Endodermal cell (in vitro differentiated cells): ENCODE results near the gene PPAN. TPM values are rescaled to one million over a fixed set of nuclear protein-coding genes. Genes with fewer than 3 reads are reported as not detected.

ENCODE experiments used
- DNase-seq: peaks from one replicate; pipeline ENCODE4 v3.0.0-alpha.2; 2017
- H3K27ac ChIP-seq: 2 replicates; pipeline ENCODE4 v1.5.1; 2013; ENCODE audit warnings: mild to moderate bottlenecking, low read depth, low read length, moderate library complexity
- H3K27me3 ChIP-seq: 2 replicates; pipeline ENCODE4 v1.6.1; 2013; ENCODE audit warnings: mild to moderate bottlenecking, low read length, moderate library complexity; ENCODE audit not compliant: insufficient read depth, control insufficient read depth, poor library complexity, severe bottlenecking
- H3K36me3 ChIP-seq: 2 replicates; pipeline ENCODE4 v1.7.0; 2013; ENCODE audit warnings: mild to moderate bottlenecking, low read length, moderate library complexity; ENCODE audit not compliant: control insufficient read depth, insufficient read depth
- H3K4me1 ChIP-seq: one replicate; pipeline ENCODE4 v1.7.0; 2013; ENCODE audit warnings: low read length; ENCODE audit not compliant: control insufficient read depth, insufficient read depth
- H3K4me3 ChIP-seq: 2 replicates; pipeline ENCODE4 v1.5.1; 2013; ENCODE audit warnings: mild to moderate bottlenecking, low read length, moderate library complexity
- H3K9ac ChIP-seq: 2 replicates; pipeline ENCODE4 v1.6.1; 2013; ENCODE audit warnings: mild to moderate bottlenecking, low read length, moderate library complexity; ENCODE audit not compliant: poor library complexity, severe bottlenecking; ENCODE audit errors: extremely low read depth
- H3K9me3 ChIP-seq: 2 replicates; pipeline ENCODE4 v1.6.1; 2013; ENCODE audit warnings: mild to moderate bottlenecking, low read length, moderate library complexity; ENCODE audit not compliant: control insufficient read depth
- H3K27ac Mint-ChIP-seq: 2 replicates; pipeline ENCODE4 v1.8.0; 2020; ENCODE audit warnings: mixed read lengths
- H3K27me3 Mint-ChIP-seq: 2 replicates; pipeline ENCODE4 v1.8.0; 2021; ENCODE audit warnings: mild to moderate bottlenecking, mixed read lengths; ENCODE audit not compliant: insufficient read depth
- H3K36me3 Mint-ChIP-seq: 2 replicates; pipeline ENCODE4 v1.8.0; 2020; ENCODE audit warnings: low read depth, mixed read lengths
- H3K4me1 Mint-ChIP-seq: 2 replicates; pipeline ENCODE4 v1.8.0; 2020; ENCODE audit warnings: mixed read lengths
- H3K4me3 Mint-ChIP-seq: 2 replicates; pipeline ENCODE4 v1.8.0; 2020; ENCODE audit warnings: mild to moderate bottlenecking, moderate library complexity, mixed read lengths
- H3K9me3 Mint-ChIP-seq: 2 replicates; pipeline ENCODE4 v1.8.0; 2020; ENCODE audit warnings: mild to moderate bottlenecking, mixed read lengths
- WGBS, 2 experiments: methylation state at CpG; one replicate each; pipeline versions ENCODE4 v1.1.5 to v1.1.7; 2013; ENCODE audit warnings: missing lambda C conversion rate in 2 of 2, mixed read lengths in 1 of 2; ENCODE audit not compliant: insufficient coverage in 1 of 2, insufficient read length in 1 of 2; 5-methylcytosine and 5-hydroxymethylcytosine counted together
- total RNA-seq, 2 donors: library from RNA; stranded (reverse); fragmentation: NEBNext Ultra II Directional in 1 of 2; extraction: Animal tissue kit (Norgen Biotek cat#: 25700) in 1 of 2; gene quantifications; 2 replicates in 1 of 2; 3 replicates in 1 of 2; pipeline ENCODE4 v1.2.1, GENCODE V29; 2021
- TF ChIP-seq, protein P1 (sequence below): fragments of 200-600 bp; sonication (generic); conservative IDR thresholded peaks from 2 replicates; pipeline ENCODE4 v1.5.0; 2021; ENCODE audit warnings: antibody characterized with exemption, mild to moderate bottlenecking

Gene PPAN
- total RNA-seq, 2 donors from 2014 or later, result 40.3 to 54.0 TPM

DNA sequence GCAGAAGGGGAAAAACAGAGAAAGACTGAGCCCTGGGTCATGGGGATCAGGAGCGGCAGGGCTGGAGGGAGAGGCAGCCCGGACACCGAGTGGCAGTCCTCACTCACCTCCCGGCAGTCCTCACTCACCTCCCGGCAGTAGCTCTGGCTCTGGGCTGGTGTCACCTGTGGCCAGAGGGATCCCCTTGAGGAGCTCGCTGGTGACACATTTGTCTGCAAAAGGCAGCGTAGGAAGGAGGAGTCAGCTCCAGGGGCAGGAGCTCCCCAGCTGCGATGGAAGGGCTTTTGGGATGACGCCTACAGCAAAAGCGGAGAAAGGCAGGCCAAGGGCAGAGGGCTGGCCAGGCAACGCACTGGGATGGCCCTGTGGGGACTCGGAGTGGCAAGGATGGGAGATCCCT is 12.8 kb downstream of the PPAN start:
- Histone ChIP-seq H3K4me3 (peak overlapping the region; percentile 95), H3K9ac (peak overlapping the region; percentile 93), H3K36me3 (peaks cover 22% of the 10 kb centered on the region), H3K9me3 (no peaks in the 10 kb centered on the region), H3K27me3 (no peaks in the 10 kb centered on the region), H3K27ac (no peak overlapping the region), H3K4me1 (no peaks in the 10 kb centered on the region)
- TF ChIP-seq, protein P1, sequence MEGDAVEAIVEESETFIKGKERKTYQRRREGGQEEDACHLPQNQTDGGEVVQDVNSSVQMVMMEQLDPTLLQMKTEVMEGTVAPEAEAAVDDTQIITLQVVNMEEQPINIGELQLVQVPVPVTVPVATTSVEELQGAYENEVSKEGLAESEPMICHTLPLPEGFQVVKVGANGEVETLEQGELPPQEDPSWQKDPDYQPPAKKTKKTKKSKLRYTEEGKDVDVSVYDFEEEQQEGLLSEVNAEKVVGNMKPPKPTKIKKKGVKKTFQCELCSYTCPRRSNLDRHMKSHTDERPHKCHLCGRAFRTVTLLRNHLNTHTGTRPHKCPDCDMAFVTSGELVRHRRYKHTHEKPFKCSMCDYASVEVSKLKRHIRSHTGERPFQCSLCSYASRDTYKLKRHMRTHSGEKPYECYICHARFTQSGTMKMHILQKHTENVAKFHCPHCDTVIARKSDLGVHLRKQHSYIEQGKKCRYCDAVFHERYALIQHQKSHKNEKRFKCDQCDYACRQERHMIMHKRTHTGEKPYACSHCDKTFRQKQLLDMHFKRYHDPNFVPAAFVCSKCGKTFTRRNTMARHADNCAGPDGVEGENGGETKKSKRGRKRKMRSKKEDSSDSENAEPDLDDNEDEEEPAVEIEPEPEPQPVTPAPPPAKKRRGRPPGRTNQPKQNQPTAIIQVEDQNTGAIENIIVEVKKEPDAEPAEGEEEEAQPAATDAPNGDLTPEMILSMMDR, result no peak
- Mint-ChIP-seq H3K36me3 (peaks cover 23% of the 10 kb centered on the region), H3K27ac (peak overlapping the region; percentile 95), H3K27me3 (no peaks in the 10 kb centered on the region), H3K4me1 (no peaks in the 10 kb centered on the region), H3K4me3 (peak overlapping the region; percentile 93), H3K9me3 (no peaks in the 10 kb centered on the region)
- no peak for DNase-seq
- WGBS, 2 experiments, result 37 to 51% methylated on average over 9 to 12 of the region's 12 CpGs

DNA sequence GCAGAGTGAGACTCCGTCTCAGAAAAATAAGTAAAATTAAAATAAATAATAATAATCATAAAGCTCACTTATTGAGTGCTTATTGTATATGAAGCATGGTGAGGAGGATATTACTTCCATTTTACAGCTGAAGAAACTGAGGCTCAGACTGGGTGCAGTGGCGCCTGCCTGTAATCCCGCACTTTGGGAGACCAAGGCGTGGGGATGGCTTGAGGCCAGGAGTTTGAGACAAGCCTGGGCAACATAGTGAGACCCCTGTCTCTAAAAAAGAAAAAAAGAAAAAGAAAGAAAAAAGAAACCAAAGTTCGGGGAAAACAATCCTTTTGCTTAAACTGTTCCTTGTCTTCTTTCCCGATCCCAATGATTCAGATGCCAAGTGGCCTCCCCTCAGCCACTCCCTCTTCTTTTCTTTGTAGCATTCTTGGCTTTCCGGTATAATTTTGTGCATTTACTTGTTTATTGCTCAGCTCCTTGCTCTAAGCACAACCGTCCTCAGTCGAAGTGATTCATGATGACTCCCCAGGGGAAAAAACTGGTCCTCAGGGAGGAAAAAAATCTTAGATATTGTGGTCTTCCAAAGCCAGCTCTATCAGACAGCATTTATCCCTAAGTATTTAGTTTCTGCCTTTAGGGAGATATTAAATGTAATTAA is 14.5 kb downstream of the PPAN start:
- no peaks in the 10 kb centered on the region for H3K27me3 ChIP-seq
- peaks cover 26% of the 10 kb centered on the region for H3K36me3 ChIP-seq
- Mint-ChIP-seq H3K27me3 (no peaks in the 10 kb centered on the region), H3K4me1 (no peaks in the 10 kb centered on the region), H3K36me3 (peaks cover 21% of the 10 kb centered on the region), H3K9me3 (peaks cover 4% of the 10 kb centered on the region), H3K4me3 (no peak overlapping the region), H3K27ac (no peak overlapping the region)
- TF ChIP-seq, protein P1, result no peak
- no peak overlapping the region for H3K4me3 ChIP-seq
- H3K9ac ChIP-seq, result no peak overlapping the region
- H3K27ac ChIP-seq, result no peak overlapping the region
- no peaks in the 10 kb centered on the region for H3K4me1 ChIP-seq
- H3K9me3 ChIP-seq, result no peaks in the 10 kb centered on the region
- no peak for DNase-seq
- WGBS, 2 experiments, result 86 to 94% methylated on average over 6 to 8 of the region's 9 CpGs

DNA sequence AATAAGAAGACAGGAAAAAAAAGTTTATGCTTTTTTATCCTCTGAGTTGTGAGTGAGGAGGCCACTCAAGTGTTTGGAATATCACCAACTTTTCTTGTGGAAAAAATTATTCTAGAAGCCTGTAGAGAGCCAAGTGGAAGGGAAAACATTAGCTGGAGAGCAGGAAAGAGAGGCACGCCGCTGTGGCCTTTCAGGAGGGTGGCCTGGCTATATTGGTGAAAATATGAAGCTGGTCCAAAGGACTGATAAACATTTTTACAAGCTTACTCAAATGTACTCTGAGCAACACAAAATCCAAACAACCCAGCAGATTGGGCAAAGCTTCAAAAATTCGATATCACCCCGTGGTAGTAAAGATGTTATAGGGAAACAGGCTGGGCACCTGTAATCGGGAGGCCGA is 15.9 kb downstream of the PPAN start:
- WGBS, 2 experiments, result 96% methylated on average over 6 of the region's 6 CpGs; no CpG with 5 or more reads in 1 of the 2 experiments
- DNase-seq, result no peak
- no peaks in the 10 kb centered on the region for H3K9me3 ChIP-seq
- H3K27ac ChIP-seq, result no peak overlapping the region
- peaks cover 18% of the 10 kb centered on the region for H3K36me3 Mint-ChIP-seq
- H3K9me3 Mint-ChIP-seq, result peaks cover 4% of the 10 kb centered on the region
- H3K4me3 Mint-ChIP-seq, result no peak overlapping the region
- no peaks in the 10 kb centered on the region for H3K27me3 Mint-ChIP-seq
- TF ChIP-seq, protein P1, result no peak
- H3K4me3 ChIP-seq, result no peak overlapping the region
- H3K27me3 ChIP-seq, result no peaks in the 10 kb centered on the region
- no peak overlapping the region for H3K27ac Mint-ChIP-seq
- H3K4me1 ChIP-seq, result no peaks in the 10 kb centered on the region
- peaks cover 19% of the 10 kb centered on the region for H3K36me3 ChIP-seq
- H3K4me1 Mint-ChIP-seq, result no peaks in the 10 kb centered on the region
- no peak overlapping the region for H3K9ac ChIP-seq
